ENCODE results near the gene CMTM8. TPM values are rescaled to one million over a fixed set of nuclear protein-coding genes. Genes with fewer than 3 reads are reported as not detected.

CMTM8 gene
- total and polyA plus RNA-seq, 2 donors: 4.1 to 16.2 TPM

- Histone ChIP-seq H3K27ac (ENCODE audit: low read depth in 1 of 2, low read length in 1 of 2) (no peak overlapping the region), H3K4me1 (ENCODE audit: control insufficient read depth in 2 of 2, insufficient read depth in 2 of 2, low read length in 2 of 2) (peaks cover 21 to 29% of the 10 kb centered on the region in 2 donors)
Measured at GRCh38 chr3:32239307-32240158, 1.1 kb downstream of the CMTM8 start.

GRCh38 chr3:32240159-32240545 is 1.7 kb downstream of the CMTM8 start:
- Histone ChIP-seq H3K4me1 (ENCODE audit: control insufficient read depth in 2 of 2, insufficient read depth in 2 of 2, low read length in 2 of 2) (peaks cover 21 to 29% of the 10 kb centered on the region in 2 donors), H3K9me3 (ENCODE audit: control insufficient read depth in 2 of 2, insufficient read depth in 1 of 2, low read length in 1 of 2) (no peaks in the 10 kb centered on the region), H3K27ac (ENCODE audit: low read depth in 1 of 2, low read length in 1 of 2) (no peak overlapping the region), H3K36me3 (ENCODE audit: control insufficient read depth in 2 of 2, insufficient read depth in 2 of 2, low read length in 1 of 2) (no peaks in the 10 kb centered on the region), H3K27me3 (ENCODE audit: control insufficient read depth in 2 of 2, insufficient read depth in 1 of 2, low read length in 1 of 2) (peaks cover 4 to 23% of the 10 kb centered on the region in 2 donors), H3K4me3 (ENCODE audit: low read length in 2 of 2) (no peak overlapping the region)
- WGBS: 58% methylated on average over 6 of the region's 6 CpGs
- peak; percentile 47 to 84 (median 57) for DNase-seq (ENCODE audit: low read depth in 6 of 9, low spot score in 9 of 9)

More at GRCh38 chr3:32239307-32240158, 1.1 kb downstream of the CMTM8 start:
- DNase-seq (ENCODE audit: low read depth in 6 of 9, low spot score in 9 of 9): no peak
- H3K9me3 ChIP-seq (ENCODE audit: control insufficient read depth in 2 of 2, insufficient read depth in 1 of 2, low read length in 1 of 2): no peaks in the 10 kb centered on the region
- 38% methylated on average over 12 of the region's 12 CpGs for WGBS
- H3K4me3 ChIP-seq (ENCODE audit: low read length in 2 of 2): peak overlapping the region; percentile 60 to 65
- no peaks in the 10 kb centered on the region for H3K36me3 ChIP-seq (ENCODE audit: control insufficient read depth in 2 of 2, insufficient read depth in 2 of 2, low read length in 1 of 2)
- peaks cover 4 to 23% of the 10 kb centered on the region in 2 donors for H3K27me3 ChIP-seq (ENCODE audit: control insufficient read depth in 2 of 2, insufficient read depth in 1 of 2, low read length in 1 of 2)

GRCh38 chr3:32241100-32241499 is 2.6 kb downstream of the CMTM8 start:
- DNase-seq (ENCODE audit: low read depth in 6 of 9, low spot score in 9 of 9): no peak
- H3K9me3 ChIP-seq (ENCODE audit: control insufficient read depth in 2 of 2, insufficient read depth in 1 of 2, low read length in 1 of 2): no peaks in the 10 kb centered on the region
- no peaks in the 10 kb centered on the region for H3K36me3 ChIP-seq (ENCODE audit: control insufficient read depth in 2 of 2, insufficient read depth in 2 of 2, low read length in 1 of 2)
- H3K27ac ChIP-seq (ENCODE audit: low read depth in 1 of 2, low read length in 1 of 2): no peak overlapping the region
- 98% methylated on average over 4 of the region's 4 CpGs for WGBS
- peaks cover 15 to 24% of the 10 kb centered on the region in 2 donors for H3K4me1 ChIP-seq (ENCODE audit: control insufficient read depth in 2 of 2, insufficient read depth in 2 of 2, low read length in 2 of 2)
- peaks cover 4 to 23% of the 10 kb centered on the region in 2 donors for H3K27me3 ChIP-seq (ENCODE audit: control insufficient read depth in 2 of 2, insufficient read depth in 1 of 2, low read length in 1 of 2)
- H3K4me3 ChIP-seq (ENCODE audit: low read length in 2 of 2): no peak overlapping the region

- Histone ChIP-seq H3K27ac (ENCODE audit: low read depth in 1 of 2, low read length in 1 of 2) (no peak overlapping the region), H3K4me1 (ENCODE audit: control insufficient read depth in 2 of 2, insufficient read depth in 2 of 2, low read length in 2 of 2) (peaks cover 12 to 14% of the 10 kb centered on the region in 2 donors), H3K27me3 (ENCODE audit: control insufficient read depth in 2 of 2, insufficient read depth in 1 of 2, low read length in 1 of 2) (peaks cover 0 to 10% of the 10 kb centered on the region in 2 donors), H3K36me3 (ENCODE audit: control insufficient read depth in 2 of 2, insufficient read depth in 2 of 2, low read length in 1 of 2) (no peaks in the 10 kb centered on the region), H3K9me3 (ENCODE audit: control insufficient read depth in 2 of 2, insufficient read depth in 1 of 2, low read length in 1 of 2) (no peaks in the 10 kb centered on the region), H3K4me3 (ENCODE audit: low read length in 2 of 2) (no peak overlapping the region)
- over 99% methylated on average over 2 of the region's 2 CpGs for WGBS
- no peak for DNase-seq (ENCODE audit: low read depth in 6 of 9, low spot score in 9 of 9)
Measured at GRCh38 chr3:32243519-32243918, 5.0 kb downstream of the CMTM8 start.

- H3K4me1 ChIP-seq (ENCODE audit: control insufficient read depth in 2 of 2, insufficient read depth in 2 of 2, low read length in 2 of 2): peaks cover 2% of the 10 kb centered on the region in 2 donors
- WGBS: 86% methylated on average over 2 of the region's 2 CpGs
- H3K9me3 ChIP-seq (ENCODE audit: control insufficient read depth in 2 of 2, insufficient read depth in 1 of 2, low read length in 1 of 2): no peaks in the 10 kb centered on the region
- no peak overlapping the region for H3K4me3 ChIP-seq (ENCODE audit: low read length in 2 of 2)
- DNase-seq (ENCODE audit: low read depth in 6 of 9, low spot score in 9 of 9): peak in 1 of 9 donors; percentile 4
- H3K27ac ChIP-seq (ENCODE audit: low read depth in 1 of 2, low read length in 1 of 2): no peak overlapping the region
- no peaks in the 10 kb centered on the region for H3K27me3 ChIP-seq (ENCODE audit: control insufficient read depth in 2 of 2, insufficient read depth in 1 of 2, low read length in 1 of 2)
- no peaks in the 10 kb centered on the region for H3K36me3 ChIP-seq (ENCODE audit: control insufficient read depth in 2 of 2, insufficient read depth in 2 of 2, low read length in 1 of 2)
Measured at GRCh38 chr3:32245200-32245599, 6.7 kb downstream of the CMTM8 start.

GRCh38 chr3:32246079-32246675 is 7.7 kb downstream of the CMTM8 start:
- H3K4me3 ChIP-seq (ENCODE audit: low read length in 2 of 2): no peak overlapping the region
- DNase-seq (ENCODE audit: low read depth in 6 of 9, low spot score in 9 of 9): no peak
- no peaks in the 10 kb centered on the region for H3K9me3 ChIP-seq (ENCODE audit: control insufficient read depth in 2 of 2, insufficient read depth in 1 of 2, low read length in 1 of 2)
- no peaks in the 10 kb centered on the region for H3K36me3 ChIP-seq (ENCODE audit: control insufficient read depth in 2 of 2, insufficient read depth in 2 of 2, low read length in 1 of 2)
- no peaks in the 10 kb centered on the region for H3K4me1 ChIP-seq (ENCODE audit: control insufficient read depth in 2 of 2, insufficient read depth in 2 of 2, low read length in 2 of 2)
- WGBS: 90% methylated on average over 4 of the region's 4 CpGs
- H3K27me3 ChIP-seq (ENCODE audit: control insufficient read depth in 2 of 2, insufficient read depth in 1 of 2, low read length in 1 of 2): no peaks in the 10 kb centered on the region
- H3K27ac ChIP-seq (ENCODE audit: low read depth in 1 of 2, low read length in 1 of 2): no peak overlapping the region

GRCh38 chr3:32249184-32249782 is 10.8 kb downstream of the CMTM8 start:
- Histone ChIP-seq H3K4me3 (ENCODE audit: low read length in 2 of 2) (no peak overlapping the region), H3K36me3 (ENCODE audit: control insufficient read depth in 2 of 2, insufficient read depth in 2 of 2, low read length in 1 of 2) (no peaks in the 10 kb centered on the region), H3K27ac (ENCODE audit: low read depth in 1 of 2, low read length in 1 of 2) (no peak overlapping the region), H3K4me1 (ENCODE audit: control insufficient read depth in 2 of 2, insufficient read depth in 2 of 2, low read length in 2 of 2) (no peaks in the 10 kb centered on the region), H3K9me3 (ENCODE audit: control insufficient read depth in 2 of 2, insufficient read depth in 1 of 2, low read length in 1 of 2) (peaks cover 0 to 6% of the 10 kb centered on the region in 2 donors), H3K27me3 (ENCODE audit: control insufficient read depth in 2 of 2, insufficient read depth in 1 of 2, low read length in 1 of 2) (no peaks in the 10 kb centered on the region)
- 81% methylated on average over 4 of the region's 4 CpGs for WGBS
- no peak for DNase-seq (ENCODE audit: low read depth in 6 of 9, low spot score in 9 of 9)

GRCh38 chr3:32254268-32254667 is 15.8 kb downstream of the CMTM8 start:
- no peak overlapping the region for H3K27ac ChIP-seq (ENCODE audit: low read depth in 1 of 2, low read length in 1 of 2)
- DNase-seq (ENCODE audit: low read depth in 6 of 9, low spot score in 9 of 9): no peak
- H3K4me3 ChIP-seq (ENCODE audit: low read length in 2 of 2): no peak overlapping the region
- no peaks in the 10 kb centered on the region for H3K36me3 ChIP-seq (ENCODE audit: control insufficient read depth in 2 of 2, insufficient read depth in 2 of 2, low read length in 1 of 2)
- 99% methylated on average over 1 of the region's 1 CpG for WGBS
- peaks cover 2 to 6% of the 10 kb centered on the region in 2 donors for H3K4me1 ChIP-seq (ENCODE audit: control insufficient read depth in 2 of 2, insufficient read depth in 2 of 2, low read length in 2 of 2)
- H3K9me3 ChIP-seq (ENCODE audit: control insufficient read depth in 2 of 2, insufficient read depth in 1 of 2, low read length in 1 of 2): peaks cover 0 to 6% of the 10 kb centered on the region in 2 donors
- H3K27me3 ChIP-seq (ENCODE audit: control insufficient read depth in 2 of 2, insufficient read depth in 1 of 2, low read length in 1 of 2): no peaks in the 10 kb centered on the region

- 96% methylated on average over 2 of the region's 2 CpGs for WGBS
- no peak overlapping the region for H3K4me3 ChIP-seq (ENCODE audit: low read length in 2 of 2)
- H3K4me1 ChIP-seq (ENCODE audit: control insufficient read depth in 2 of 2, insufficient read depth in 2 of 2, low read length in 2 of 2): peaks cover 2 to 6% of the 10 kb centered on the region in 2 donors
- no peak for DNase-seq (ENCODE audit: low read depth in 6 of 9, low spot score in 9 of 9)
- H3K36me3 ChIP-seq (ENCODE audit: control insufficient read depth in 2 of 2, insufficient read depth in 2 of 2, low read length in 1 of 2): no peaks in the 10 kb centered on the region
- no peaks in the 10 kb centered on the region for H3K27me3 ChIP-seq (ENCODE audit: control insufficient read depth in 2 of 2, insufficient read depth in 1 of 2, low read length in 1 of 2)
- H3K9me3 ChIP-seq (ENCODE audit: control insufficient read depth in 2 of 2, insufficient read depth in 1 of 2, low read length in 1 of 2): peaks cover 0 to 6% of the 10 kb centered on the region in 2 donors
- no peak overlapping the region for H3K27ac ChIP-seq (ENCODE audit: low read depth in 1 of 2, low read length in 1 of 2)
Measured at GRCh38 chr3:32255345-32255744, 16.9 kb downstream of the CMTM8 start.
